Testis (tissue), 2 donors: Measurements from ENCODE around the gene LIG4.

Experiments
- CTCF ChIP-seq, 3 experiments: fragments of 450-650 bp in 2 of 3; fragments of 200-600 bp in 1 of 3; sonication (generic) in 1 of 3; IDR thresholded peaks; one replicate each; pipeline ENCODE4 v1.5.1; 2016 to 2019; ENCODE audit warnings: antibody characterized with exemption in 3 of 3, mild to moderate bottlenecking in 2 of 3, moderate library complexity in 1 of 3
- POLR2A ChIP-seq: fragments of 450-650 bp; IDR thresholded peaks from one replicate; pipeline ENCODE4 v1.6.1; 2017; ENCODE audit warnings: antibody characterized with exemption, mild to moderate bottlenecking, moderate library complexity

- no peak for TF ChIP-seq POLR2A
- no peak for TF ChIP-seq CTCF (IDR thresholded peaks at IDR 0.05)
Measured at GRCh38 chr13:108195861-108196260, 19.5 kb downstream of the LIG4 start.
